Measurements from ENCODE around the gene TGM2.

The TGM2 gene

GRCh38 chr20:38165966-38166702, 1.1 kb upstream of the TGM2 start:
- TF ChIP-seq GATA3 (IDR thresholded peaks at IDR 0.05; ENCODE audit: low read depth, low read length) (no peak), GATA2 (IDR thresholded peaks at IDR 0.05; ENCODE audit: low read depth, low read length) (no peak)

- TF ChIP-seq GATA3 (IDR thresholded peaks at IDR 0.05; ENCODE audit: low read depth, low read length) (no peak), GATA2 (IDR thresholded peaks at IDR 0.05; ENCODE audit: low read depth, low read length) (no peak)
Measured at GRCh38 chr20:38164624-38165088, 414 bp downstream of the TGM2 start.

- TF ChIP-seq GATA2 (IDR thresholded peaks at IDR 0.05; ENCODE audit: low read depth, low read length): no peak
- no peak for TF ChIP-seq GATA3 (IDR thresholded peaks at IDR 0.05; ENCODE audit: low read depth, low read length)
Measured at GRCh38 chr20:38164069-38164468, 1.0 kb downstream of the TGM2 start.

- TF ChIP-seq GATA3 (IDR thresholded peaks at IDR 0.05; ENCODE audit: low read depth, low read length) (no peak), GATA2 (IDR thresholded peaks at IDR 0.05; ENCODE audit: low read depth, low read length) (no peak)
Measured at GRCh38 chr20:38162878-38163875, 1.9 kb downstream of the TGM2 start.

- no peak for TF ChIP-seq GATA3 (IDR thresholded peaks at IDR 0.05; ENCODE audit: low read depth, low read length)
- TF ChIP-seq GATA2 (IDR thresholded peaks at IDR 0.05; ENCODE audit: low read depth, low read length): no peak
Measured at GRCh38 chr20:38162149-38162548, 2.9 kb downstream of the TGM2 start.

GRCh38 chr20:38161412-38161774, 3.7 kb downstream of the TGM2 start:
- no peak for TF ChIP-seq GATA3 (IDR thresholded peaks at IDR 0.05; ENCODE audit: low read depth, low read length)
- no peak for TF ChIP-seq GATA2 (IDR thresholded peaks at IDR 0.05; ENCODE audit: low read depth, low read length)

GRCh38 chr20:38159957-38160756, 4.9 kb downstream of the TGM2 start:
- TF ChIP-seq GATA3 (IDR thresholded peaks at IDR 0.05; ENCODE audit: low read depth, low read length) (no peak), GATA2 (IDR thresholded peaks at IDR 0.05; ENCODE audit: low read depth, low read length) (no peak)

GRCh38 chr20:38159566-38159956, 5.5 kb downstream of the TGM2 start:
- TF ChIP-seq GATA2 (IDR thresholded peaks at IDR 0.05; ENCODE audit: low read depth, low read length): no peak
- TF ChIP-seq GATA3 (IDR thresholded peaks at IDR 0.05; ENCODE audit: low read depth, low read length): no peak

GRCh38 chr20:38158701-38159351, 6.2 kb downstream of the TGM2 start:
- TF ChIP-seq GATA2 (IDR thresholded peaks at IDR 0.05; ENCODE audit: low read depth, low read length): no peak
- TF ChIP-seq GATA3 (IDR thresholded peaks at IDR 0.05; ENCODE audit: low read depth, low read length): no peak

GRCh38 chr20:38157635-38158495, 7.2 kb downstream of the TGM2 start:
- TF ChIP-seq GATA2 (IDR thresholded peaks at IDR 0.05; ENCODE audit: low read depth, low read length): no peak
- TF ChIP-seq GATA3 (IDR thresholded peaks at IDR 0.05; ENCODE audit: low read depth, low read length): no peak

GRCh38 chr20:38156888-38157634, 8.0 kb downstream of the TGM2 start:
- TF ChIP-seq GATA3 (IDR thresholded peaks at IDR 0.05; ENCODE audit: low read depth, low read length) (no peak), GATA2 (IDR thresholded peaks at IDR 0.05; ENCODE audit: low read depth, low read length) (no peak)

GRCh38 chr20:38156280-38156679, 8.8 kb downstream of the TGM2 start:
- TF ChIP-seq GATA3 (IDR thresholded peaks at IDR 0.05; ENCODE audit: low read depth, low read length) (no peak), GATA2 (IDR thresholded peaks at IDR 0.05; ENCODE audit: low read depth, low read length) (no peak)
